MCF 10A (cell line): Measurements from ENCODE around the gene PLA2G1B. TPM values are rescaled to one million over a fixed set of nuclear protein-coding genes. Genes with fewer than 3 reads are reported as not detected.

ENCODE experiments used
- BruUV-seq: library from RNA; stranded (reverse); fragments of 400-500 nt; replicated peaks from 2 replicates; lab custom pipeline; 2021; lab: Mats Ljungman, UMichigan
- CTCF ChIA-PET: fragments of 300-600 bp; sonication (Branson Sonifier 250); formaldehyde crosslinking; extraction: SDS; loops from one replicate; lab custom pipeline; 2021; ENCODE audit warnings: antibody characterized with exemption, inconsistent platforms; lab: Yijun Ruan, JAX
- POLR2A ChIA-PET: fragments of 300-600, 350-650 bp; sonication (Branson Sonifier 250); formaldehyde crosslinking; extraction: SDS; loops from one replicate; lab custom pipeline; 2020; ENCODE audit warnings: antibody characterized with exemption, inconsistent platforms; lab: Yijun Ruan, JAX
- DNase-seq: peaks from one replicate; pipeline ENCODE4 v3.0.0-alpha.2; 2018; ENCODE audit not compliant: unreplicated experiment
- H3K27ac Mint-ChIP-seq: one replicate; pipeline ENCODE4 v1.8.0; 2022; ENCODE audit warnings: mild to moderate bottlenecking, low read depth, mixed read lengths; ENCODE audit not compliant: unreplicated experiment
- H3K27me3 Mint-ChIP-seq: one replicate; pipeline ENCODE4 v1.8.0; 2022; ENCODE audit warnings: mixed read lengths; ENCODE audit not compliant: insufficient read depth, unreplicated experiment
- H3K36me3 Mint-ChIP-seq: one replicate; pipeline ENCODE4 v1.8.0; 2022; ENCODE audit warnings: mild to moderate bottlenecking, moderate library complexity, mixed read lengths; ENCODE audit not compliant: insufficient read depth, unreplicated experiment
- H3K4me1 Mint-ChIP-seq: one replicate; pipeline ENCODE4 v1.8.0; 2022; ENCODE audit warnings: mixed read lengths; ENCODE audit not compliant: insufficient read depth, unreplicated experiment
- H3K4me3 Mint-ChIP-seq: one replicate; pipeline ENCODE4 v1.8.0; 2022; ENCODE audit warnings: mild to moderate bottlenecking, moderate library complexity, mixed read lengths; ENCODE audit not compliant: unreplicated experiment
- H3K9me3 Mint-ChIP-seq: one replicate; pipeline ENCODE4 v1.8.0; 2022; ENCODE audit warnings: mixed read lengths; ENCODE audit not compliant: unreplicated experiment
- intact Hi-C: fragments of 100-400 bp; cut with micrococcal nuclease; formaldehyde crosslinking; loops from 2 replicates; pipeline ENCODE4 v1.14.1; 2022
- total RNA-seq: library from RNA; stranded (reverse); gene quantifications from 2 replicates; pipeline ENCODE4 v1.2.3, GENCODE V29; 2022
- TF ChIP-seq, protein P1 (sequence below): fragments of 200-600 bp; IDR thresholded peaks from one replicate; pipeline ENCODE4 v1.8.0; 2022; ENCODE audit warnings: antibody characterized with exemption, mild to moderate bottlenecking; ENCODE audit not compliant: unreplicated experiment

Gene PLA2G1B
- total RNA-seq, 1 experiment from 2014 or later = not detected

DNA sequence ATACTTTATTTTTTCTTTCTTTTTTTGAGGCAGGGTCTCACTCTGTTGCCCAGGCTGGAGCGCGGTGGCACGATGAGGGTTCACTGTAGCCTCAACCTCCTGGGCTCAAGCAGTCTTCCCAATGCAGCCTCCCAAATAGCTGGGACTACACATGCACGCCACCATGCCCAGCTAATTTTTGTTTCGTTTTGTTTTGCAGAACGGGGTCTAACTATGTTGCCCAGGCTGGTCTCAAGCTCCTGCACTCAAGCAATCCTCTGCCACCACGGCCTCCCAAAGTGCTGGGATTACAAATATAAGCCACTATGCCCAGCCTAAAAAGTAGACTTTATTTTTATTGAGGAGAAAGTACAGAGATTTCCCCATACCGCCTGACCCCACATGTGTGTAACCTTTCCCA, 46.1 kb upstream of the PLA2G1B start:
- intact Hi-C loops = no loop called here
- Mint-ChIP-seq H3K9me3 (no peaks in the 10 kb centered on the region), H3K4me1 (peaks cover 7% of the 10 kb centered on the region), H3K36me3 (no peaks in the 10 kb centered on the region), H3K4me3 (no peak overlapping the region), H3K27ac (no peak overlapping the region), H3K27me3 (peaks cover 62% of the 10 kb centered on the region)
- TF ChIP-seq, protein P1, sequence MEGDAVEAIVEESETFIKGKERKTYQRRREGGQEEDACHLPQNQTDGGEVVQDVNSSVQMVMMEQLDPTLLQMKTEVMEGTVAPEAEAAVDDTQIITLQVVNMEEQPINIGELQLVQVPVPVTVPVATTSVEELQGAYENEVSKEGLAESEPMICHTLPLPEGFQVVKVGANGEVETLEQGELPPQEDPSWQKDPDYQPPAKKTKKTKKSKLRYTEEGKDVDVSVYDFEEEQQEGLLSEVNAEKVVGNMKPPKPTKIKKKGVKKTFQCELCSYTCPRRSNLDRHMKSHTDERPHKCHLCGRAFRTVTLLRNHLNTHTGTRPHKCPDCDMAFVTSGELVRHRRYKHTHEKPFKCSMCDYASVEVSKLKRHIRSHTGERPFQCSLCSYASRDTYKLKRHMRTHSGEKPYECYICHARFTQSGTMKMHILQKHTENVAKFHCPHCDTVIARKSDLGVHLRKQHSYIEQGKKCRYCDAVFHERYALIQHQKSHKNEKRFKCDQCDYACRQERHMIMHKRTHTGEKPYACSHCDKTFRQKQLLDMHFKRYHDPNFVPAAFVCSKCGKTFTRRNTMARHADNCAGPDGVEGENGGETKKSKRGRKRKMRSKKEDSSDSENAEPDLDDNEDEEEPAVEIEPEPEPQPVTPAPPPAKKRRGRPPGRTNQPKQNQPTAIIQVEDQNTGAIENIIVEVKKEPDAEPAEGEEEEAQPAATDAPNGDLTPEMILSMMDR = no peak
- POLR2A ChIA-PET = no interaction called here
- BruUV-seq = no TSS peak
- CTCF ChIA-PET = interaction anchor here (2.6 kb wide), 1 partner anchor 17 kb away, joined by 7 read pairs; no protein-coding TSS in a partner anchor
- DNase-seq = no peak

GRCh38 chr12:120370343-120371243, 43.0 kb upstream of the PLA2G1B start:
- Mint-ChIP-seq H3K4me3 (peak overlapping the region; percentile 54), H3K4me1 (peaks cover 7% of the 10 kb centered on the region), H3K27ac (no peak overlapping the region), H3K9me3 (no peaks in the 10 kb centered on the region), H3K27me3 (peaks cover 80% of the 10 kb centered on the region), H3K36me3 (no peaks in the 10 kb centered on the region)
- no peak for DNase-seq
- intact Hi-C loops = no loop called here
- no TSS peak for BruUV-seq
- ChIA-PET POLR2A (no interaction called here), CTCF (no interaction called here)
- TF ChIP-seq, protein P1 = no peak

DNA sequence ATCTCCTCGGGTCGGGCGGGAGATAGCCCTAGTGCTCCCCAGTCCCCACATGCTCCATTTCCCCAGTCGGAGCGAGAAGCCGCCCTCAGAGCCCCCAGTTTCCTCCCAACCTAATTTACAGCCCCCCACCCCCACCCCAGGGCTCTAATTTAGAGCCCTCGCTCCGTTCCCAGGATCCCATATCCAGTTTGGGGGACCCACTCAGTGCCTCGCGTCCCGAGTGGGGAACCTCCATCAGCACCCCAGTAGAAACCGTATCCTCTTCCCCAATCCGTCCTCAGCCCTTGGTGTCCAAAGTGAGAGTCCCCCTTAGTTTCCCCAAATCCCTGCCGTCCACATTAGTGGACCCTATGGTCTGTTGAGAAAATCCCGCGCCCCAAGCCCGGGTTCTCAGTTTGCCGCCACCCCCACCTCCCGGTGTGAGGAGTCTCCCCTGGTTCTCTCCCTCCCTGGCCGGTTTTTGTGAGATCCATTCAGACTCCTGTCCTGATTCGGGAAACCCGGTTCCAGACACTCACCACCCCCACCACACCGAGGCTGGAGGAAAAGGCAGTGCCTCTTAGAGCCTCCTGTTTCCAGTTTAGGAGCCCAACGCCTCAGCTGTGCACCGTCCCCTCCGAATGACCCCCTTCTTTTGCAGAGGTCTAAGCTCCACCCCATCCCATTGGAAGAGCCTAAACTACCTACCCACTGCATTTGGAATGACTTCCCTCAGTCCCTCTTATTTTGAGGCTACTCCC, 42.2 kb upstream of the PLA2G1B start:
- CTCF ChIA-PET = no interaction called here

More for the DNA sequence above, 42.2 kb upstream of the PLA2G1B start:
- TF ChIP-seq, protein P1 = no peak
- no peaks in the 10 kb centered on the region for H3K9me3 Mint-ChIP-seq
- peaks cover 7% of the 10 kb centered on the region for H3K4me1 Mint-ChIP-seq
- no TSS peak for BruUV-seq
- no peak overlapping the region for H3K27ac Mint-ChIP-seq
- POLR2A ChIA-PET = no interaction called here
- intact Hi-C loops = no loop called here
- H3K27me3 Mint-ChIP-seq = peaks cover 72% of the 10 kb centered on the region
- peak overlapping the region; percentile 54 for H3K4me3 Mint-ChIP-seq
- no peaks in the 10 kb centered on the region for H3K36me3 Mint-ChIP-seq
- DNase-seq = no peak
